SH-SY5Y (cell line): ENCODE data around the gene ZNF280D.

ENCODE experiments used
- GATA2 ChIP-seq: IDR thresholded peaks from 2 replicates; pipeline ENCODE4 v1.6.1; 2011; ENCODE audit warnings: mild to moderate bottlenecking, low read depth, low read length
- GATA3 ChIP-seq: IDR thresholded peaks from 2 replicates; pipeline ENCODE4 v1.6.1; 2011; ENCODE audit warnings: low read depth, mild to moderate bottlenecking, low read length, moderate library complexity

DNA sequence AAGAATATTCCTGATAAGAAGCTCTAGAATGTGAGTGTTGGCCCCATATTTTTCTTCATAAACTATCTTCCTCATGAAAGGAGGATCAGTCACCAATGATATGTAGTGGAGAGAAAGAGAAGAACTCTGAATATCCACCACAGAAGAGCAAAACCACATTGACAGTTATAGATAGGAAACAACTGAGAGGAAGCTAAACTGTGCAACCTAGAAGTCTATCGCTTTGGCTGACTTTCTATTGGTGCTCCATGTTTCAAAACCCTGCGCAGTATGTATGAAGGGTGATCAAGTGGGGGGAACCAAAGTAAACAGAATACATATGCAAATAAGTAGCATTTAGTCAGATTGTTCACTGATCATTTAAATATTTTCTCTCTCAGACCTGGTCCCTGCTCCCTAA is 41.0 kb upstream of the ZNF280D start:
- TF ChIP-seq GATA2 (no peak), GATA3 (no peak)
